Superior temporal gyrus (tissue), 1 donor: ENCODE measurements around the gene DCST2.

Experiments used
- DNase-seq: peaks from one replicate; pipeline ENCODE4 v3.0.0-alpha.2; 2016; ENCODE audit errors: extremely low spot score

DCST2 gene

DNA sequence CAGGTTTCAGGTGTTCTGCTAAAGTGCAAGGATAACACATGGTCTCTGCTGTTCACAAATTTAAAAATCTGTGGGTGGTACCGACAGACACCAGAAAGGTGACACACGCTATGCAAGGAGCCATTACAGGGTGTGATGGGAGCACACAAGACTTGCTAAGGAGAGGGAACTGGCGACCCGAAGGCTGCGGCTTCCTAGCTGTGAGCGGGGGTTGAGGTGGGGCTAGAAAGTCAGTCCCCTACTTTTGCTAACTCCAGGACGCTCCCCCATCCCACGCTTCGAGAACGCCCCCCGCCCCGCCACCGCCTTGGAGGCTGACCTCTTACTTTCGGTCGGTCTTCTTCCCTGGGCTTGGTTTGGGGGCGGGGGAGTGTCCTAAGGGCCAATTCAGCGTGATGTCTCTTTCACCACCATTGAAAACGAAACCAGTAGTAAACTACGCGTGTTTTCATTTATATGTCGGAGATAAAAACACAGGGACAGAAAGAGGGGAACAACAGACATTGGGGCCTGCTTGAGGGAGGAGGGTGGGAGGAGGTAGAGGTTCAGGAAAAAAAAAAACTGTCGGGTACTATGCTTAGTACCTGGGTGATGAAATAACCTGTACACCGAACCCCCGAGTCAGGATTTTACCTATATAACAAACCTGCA, 58.0 kb downstream of the DCST2 start:
- no peak for DNase-seq

DNA sequence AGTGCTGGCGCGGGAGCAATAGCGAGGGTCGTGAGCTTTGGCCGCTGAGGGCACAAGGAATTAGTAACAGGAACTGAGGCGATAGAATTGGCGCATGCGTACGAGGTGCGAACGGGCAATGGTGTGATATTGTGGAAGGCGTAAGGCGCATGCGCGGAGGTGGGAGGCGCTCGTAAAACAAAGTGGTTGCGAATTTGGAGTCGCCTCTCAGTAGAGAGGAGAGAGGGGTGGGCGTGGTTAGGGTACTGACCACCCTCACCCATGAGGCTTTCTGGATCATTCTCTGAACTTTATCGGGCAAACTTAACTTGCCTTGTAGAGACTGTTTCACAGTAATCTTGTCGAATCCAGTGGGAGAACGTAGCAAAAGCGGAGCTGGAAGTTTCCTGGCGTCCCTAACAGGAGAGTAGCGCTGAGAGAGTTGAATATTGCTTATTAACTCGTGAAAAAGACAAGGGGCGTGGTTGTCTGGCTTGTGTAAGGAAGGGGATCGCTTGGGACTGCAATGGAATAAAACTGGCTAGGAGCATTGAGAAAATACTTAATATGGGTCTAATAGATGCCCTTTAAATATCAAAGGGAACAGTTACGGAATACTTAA, 58.7 kb downstream of the DCST2 start:
- peak; percentile 98 for DNase-seq

DNA sequence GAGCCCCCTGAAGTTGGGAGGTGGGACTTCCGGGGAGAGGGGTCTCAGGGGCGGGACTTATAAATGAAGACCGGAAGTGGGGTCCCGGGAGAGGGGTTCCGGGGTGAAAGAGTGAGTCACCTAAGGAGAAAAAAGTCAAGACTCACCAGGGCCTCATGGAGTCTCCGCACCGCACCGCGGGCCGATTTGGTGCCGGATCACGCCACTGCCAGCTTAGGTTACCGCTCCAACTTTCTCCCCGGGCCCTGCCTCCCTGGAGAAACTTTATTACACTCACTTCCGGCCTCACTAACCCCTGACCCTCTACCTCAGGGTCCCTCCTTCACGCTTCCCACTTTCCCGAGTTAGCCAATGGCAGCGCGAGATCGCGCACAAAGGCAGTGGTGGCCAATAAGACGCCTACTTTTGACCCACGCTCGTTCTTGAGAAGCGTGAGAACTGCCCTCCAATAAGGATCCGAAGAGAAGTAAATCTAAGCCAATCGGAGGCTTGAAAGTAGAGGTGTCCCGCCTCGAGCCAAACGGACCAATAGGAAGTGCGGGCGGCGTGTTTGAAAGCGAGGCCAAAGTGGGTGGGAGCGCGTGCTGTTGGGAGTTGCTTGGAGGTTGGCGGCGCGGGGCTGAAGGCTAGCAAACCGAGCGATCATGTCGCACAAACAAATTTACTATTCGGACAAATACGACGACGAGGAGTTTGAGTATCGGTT, 59.3 kb downstream of the DCST2 start, which contains the start of gene CKS1B:
Gene CKS1B (plus strand): TSS at position 580 of the 706 bp plus-strand sequence. CDS start 65 bp downstream, at position 645.
- peak; percentile 100 for DNase-seq

DNA sequence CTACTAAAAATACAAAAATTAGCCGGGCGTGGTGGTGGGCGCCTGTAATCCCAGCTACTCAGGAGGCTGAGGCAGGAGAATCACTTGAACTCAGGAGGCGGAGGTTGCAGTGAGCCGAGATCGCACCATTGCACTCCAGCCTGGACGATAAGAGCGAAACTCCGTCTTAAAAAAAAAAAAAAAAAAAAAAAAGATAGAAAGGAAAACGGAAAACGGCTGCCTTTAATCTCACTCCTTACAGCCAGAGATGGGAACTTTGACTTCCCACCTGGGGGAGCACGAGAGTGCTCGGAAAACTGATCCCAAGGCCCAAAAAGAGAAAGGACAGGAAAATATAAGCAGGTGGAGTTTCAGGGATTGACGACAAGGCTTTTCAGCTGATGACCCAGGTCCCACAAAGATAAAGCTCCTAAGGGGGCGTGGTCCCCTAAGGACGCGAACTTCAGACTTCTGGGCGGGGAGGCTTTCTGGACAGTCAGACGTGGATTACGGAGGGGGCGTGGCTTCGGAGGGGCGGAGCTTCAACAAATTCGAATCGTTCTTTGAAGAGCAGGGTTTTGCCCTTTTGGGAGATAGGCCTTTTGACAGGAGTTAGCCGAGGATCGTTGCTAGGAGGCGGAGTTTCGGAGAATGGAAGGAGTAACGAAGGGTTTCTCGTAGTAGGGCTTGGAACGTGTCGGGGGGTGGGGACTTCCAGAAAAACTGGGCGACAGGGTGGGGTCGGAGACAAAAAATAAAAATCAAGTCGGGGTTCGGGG, 60.1 kb downstream of the DCST2 start:
- peak; percentile 82 for DNase-seq

DNA sequence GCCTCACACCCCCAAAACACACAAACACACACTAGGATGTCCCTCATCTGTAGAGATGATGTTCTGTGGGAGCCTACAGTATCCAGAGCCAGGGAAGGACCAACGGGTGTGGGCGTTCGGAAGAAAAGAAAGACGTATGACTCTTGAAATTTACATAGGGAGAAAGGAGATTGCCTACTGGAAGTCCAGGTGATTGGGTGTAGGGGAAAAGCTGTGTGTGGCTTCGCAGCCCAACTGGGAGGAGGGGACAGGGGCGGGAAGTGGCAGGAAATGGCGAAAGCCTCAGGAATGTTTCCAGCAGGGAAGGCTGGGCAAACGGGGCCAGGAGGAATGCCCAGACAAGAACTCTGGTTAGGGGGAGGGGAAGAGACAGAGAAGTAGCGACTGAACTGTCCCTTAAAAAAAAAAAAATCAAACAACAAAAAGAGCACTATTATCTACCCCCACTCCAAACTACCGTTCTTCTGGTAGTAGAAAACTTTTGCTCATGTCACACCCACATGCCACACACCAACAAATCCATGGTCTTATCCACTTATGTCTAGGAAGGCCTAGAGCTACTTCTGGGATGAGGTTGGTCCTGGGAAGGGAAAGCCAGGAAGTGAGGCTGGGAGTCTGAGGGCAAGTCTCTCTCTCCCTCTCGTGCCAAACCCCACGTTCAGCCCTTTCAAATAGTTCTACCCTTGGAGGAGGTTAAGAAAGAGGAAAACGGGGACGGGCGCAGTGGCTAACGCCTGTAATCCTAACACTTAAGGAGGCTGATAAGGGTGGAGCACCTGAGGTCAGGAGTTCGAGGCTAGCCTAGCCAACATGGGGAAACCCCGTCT, 60.9 kb downstream of the DCST2 start:
- DNase-seq, result no peak

DNA sequence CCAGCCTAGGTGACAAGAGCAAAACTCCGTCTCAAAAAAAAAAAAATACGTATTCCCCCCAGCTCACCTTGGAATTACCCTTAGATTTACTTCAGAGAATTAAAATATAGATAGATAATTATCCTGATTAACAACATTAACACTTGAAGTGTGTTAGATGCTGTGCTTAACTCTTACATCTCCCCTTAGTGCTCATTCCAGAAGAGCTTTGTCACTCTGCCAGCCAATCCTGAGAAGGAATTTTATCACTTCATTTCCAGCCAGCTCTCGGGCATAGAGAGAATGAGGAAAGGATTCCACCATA, 61.4 kb downstream of the DCST2 start:
- DNase-seq, result no peak

DNA sequence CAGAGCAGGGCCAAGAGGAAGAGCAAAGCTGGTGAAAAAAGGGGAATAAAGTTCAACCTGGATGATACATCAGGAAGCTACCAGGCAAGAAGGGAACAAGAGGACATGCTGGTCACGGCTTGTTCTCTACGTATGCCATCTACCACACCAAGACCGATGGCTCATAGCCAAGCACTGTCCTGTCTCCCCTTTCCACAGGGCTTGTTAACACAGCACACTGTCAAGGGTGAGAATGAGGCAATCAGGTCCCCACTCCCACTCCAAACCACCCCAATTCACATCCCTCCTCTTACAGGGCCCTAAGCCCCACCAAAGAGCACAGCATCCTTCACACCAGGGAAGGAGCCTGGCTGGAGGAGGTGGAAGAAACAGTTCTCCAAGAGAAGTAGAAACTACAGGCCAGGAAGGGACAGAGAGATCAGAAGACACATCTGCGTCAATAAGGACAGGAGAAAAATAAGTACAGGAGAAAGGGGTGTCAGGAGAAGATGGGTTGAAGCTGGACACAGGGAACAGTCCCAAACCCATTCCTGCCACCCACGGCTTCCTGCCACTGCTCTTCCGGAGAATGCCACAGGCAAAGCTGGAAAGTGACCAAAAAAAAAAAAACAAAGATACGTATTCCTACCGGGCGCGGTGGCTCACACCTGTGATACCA, 62.1 kb downstream of the DCST2 start:
- DNase-seq, result no peak

DNA sequence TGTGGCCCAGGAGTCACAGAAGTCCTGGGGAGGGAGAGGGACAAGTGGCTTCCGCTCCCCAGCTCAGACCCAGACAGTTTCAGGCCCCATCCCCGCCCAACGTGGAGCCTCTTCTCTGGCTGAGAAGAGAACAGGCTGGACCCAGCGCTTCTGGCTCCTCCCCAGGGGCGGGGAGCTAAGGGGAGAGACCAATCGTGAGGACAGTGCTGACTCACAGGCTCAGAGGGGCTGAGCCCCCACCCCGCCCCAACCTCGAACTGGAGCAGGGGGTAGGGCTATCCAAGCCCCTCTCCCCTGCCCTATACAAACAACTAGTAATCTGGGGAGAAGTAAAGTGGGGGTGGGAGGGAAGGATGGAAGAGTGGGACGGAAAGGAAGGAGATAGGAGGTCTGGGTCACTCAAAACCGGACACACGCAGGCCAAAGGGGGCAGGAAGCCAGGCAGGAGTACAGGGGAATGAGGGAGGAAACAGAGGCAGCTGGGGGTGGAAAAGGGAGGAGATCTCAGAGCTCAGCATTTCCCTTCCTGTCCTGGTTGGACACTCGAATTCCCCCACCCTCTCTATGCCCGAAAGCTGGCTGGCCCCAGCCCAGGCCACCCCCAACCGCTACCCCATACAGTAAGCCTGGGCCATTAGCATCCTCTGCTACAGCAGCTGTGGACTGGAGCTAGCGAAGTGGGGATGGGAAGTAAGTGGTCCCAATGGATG, 62.8 kb downstream of the DCST2 start, which contains the start of gene SHC1:
Gene SHC1 (minus strand): TSS at position 117 of the 710 bp plus-strand sequence. CDS start 221 bp downstream, outside the sequence.
- peak; percentile 82 for DNase-seq

DNA sequence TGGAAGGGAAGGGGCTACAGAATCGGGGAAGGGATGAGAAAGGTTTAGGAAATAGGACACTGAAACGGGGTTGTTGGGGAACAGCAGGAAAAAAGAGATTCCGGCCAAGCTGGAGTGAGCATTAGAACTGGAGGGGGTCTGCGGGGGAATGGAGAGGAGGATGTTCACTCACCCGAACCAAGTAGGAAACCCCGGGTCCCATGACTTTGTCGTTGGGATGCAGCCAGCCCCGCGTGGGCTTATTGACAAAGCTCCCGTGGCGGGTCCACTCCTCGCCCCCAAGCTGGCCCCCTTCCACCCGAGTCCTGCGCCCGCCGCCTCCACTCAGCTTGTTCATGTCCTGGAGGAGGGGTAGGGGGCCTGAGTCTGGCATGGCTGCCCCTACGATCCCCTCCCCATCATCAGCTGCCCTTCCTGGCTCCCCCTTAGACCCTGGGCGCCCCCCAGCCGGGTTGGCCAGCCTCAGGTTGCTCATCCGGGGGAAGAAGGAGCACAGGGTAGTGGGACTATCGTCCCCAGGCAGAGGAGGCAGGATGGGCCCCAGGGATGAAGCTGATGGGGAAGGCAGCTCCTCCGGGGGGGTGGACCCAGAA, 63.6 kb downstream of the DCST2 start:
- DNase-seq, result no peak

DNA sequence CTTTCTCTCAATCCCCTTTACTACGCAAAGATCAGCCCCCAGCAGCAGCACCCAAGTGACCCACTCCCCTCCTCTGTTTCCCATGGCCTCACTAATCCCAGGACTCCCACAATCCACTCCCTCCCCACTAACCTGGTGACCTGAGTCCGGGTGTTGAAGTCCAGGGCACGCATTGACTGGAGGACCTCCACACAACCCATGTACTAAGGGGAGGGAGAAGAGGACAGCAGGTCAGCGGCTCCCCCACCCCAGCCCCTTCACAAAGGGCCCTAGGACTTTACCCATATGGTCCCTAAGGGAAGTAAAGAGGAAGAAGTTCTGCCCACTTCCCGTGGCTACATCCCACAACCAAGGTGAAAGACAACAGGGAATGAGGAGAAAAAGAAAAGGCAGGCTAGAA, 64.3 kb downstream of the DCST2 start:
- DNase-seq, result no peak

DNA sequence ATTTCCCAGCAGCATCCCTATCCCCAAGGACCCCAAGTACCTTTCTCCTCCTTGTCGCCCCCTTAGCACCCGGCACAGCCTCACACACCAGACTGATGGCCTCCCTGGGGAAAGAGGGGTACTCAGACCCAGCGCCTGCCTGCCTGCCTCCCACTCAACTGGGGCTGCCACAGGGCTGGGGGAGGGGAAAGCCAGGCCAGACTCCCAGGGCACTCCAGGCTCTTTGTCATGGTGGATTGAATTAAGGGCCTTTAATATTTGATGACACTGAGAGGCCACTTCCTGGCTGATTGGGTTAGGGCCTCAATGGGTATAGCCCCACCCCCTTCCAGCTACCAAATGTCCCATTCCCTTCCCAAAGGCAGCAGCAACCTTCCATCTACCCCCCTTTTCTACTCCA, 64.8 kb downstream of the DCST2 start:
- DNase-seq, result no peak
